ENCODE results near the gene PSME4. TPM values are rescaled to one million over a fixed set of nuclear protein-coding genes. Genes with fewer than 3 reads are reported as not detected.

Gene PSME4
- total and polyA plus RNA-seq, 4 donors = 15.4 to 52.8 (median 28.4) TPM

- no peak for DNase-seq (ENCODE audit: low spot score)
- H3K27ac ChIP-seq (ENCODE audit: low read depth in 1 of 2, low read length in 2 of 2) = peak overlapping the region in 1 of 2 donors; percentile 27
- peaks cover 3 to 13% (median 11%) of the 10 kb centered on the region in 4 donors for H3K36me3 ChIP-seq (ENCODE audit: control insufficient read depth in 4 of 4, insufficient read depth in 3 of 4, low read depth in 1 of 4, low read length in 3 of 4)
- no peaks in the 10 kb centered on the region for H3K27me3 ChIP-seq (ENCODE audit: control insufficient read depth in 4 of 4, insufficient read depth in 4 of 4, low read length in 3 of 4)
- H3K9ac ChIP-seq (ENCODE audit: low read depth in 1 of 2, low read length in 2 of 2) = no peak overlapping the region
- TF ChIP-seq RXRA (IDR thresholded peaks at IDR 0.05) (peak in 1 of 2 donors; percentile 34), HNF4A (conservative IDR thresholded peaks at IDR 0.05) (peak; percentile 47 to 69), SP1 (IDR thresholded peaks at IDR 0.05) (peak; percentile 21), RAD21 (IDR thresholded peaks at IDR 0.05) (no peak), FOXA1 (IDR thresholded peaks at IDR 0.05) (no peak), EGR1 (IDR thresholded peaks at IDR 0.05; ENCODE audit: low read depth in 2 of 2) (no peak), HNF4G (IDR thresholded peaks at IDR 0.05) (peak; percentile 24)
- H3K4me1 ChIP-seq (ENCODE audit: control insufficient read depth in 4 of 4, insufficient read depth in 4 of 4, low read length in 3 of 4) = peaks cover 0 to 9% (median 6%) of the 10 kb centered on the region in 4 donors
- no peaks in the 10 kb centered on the region for H3K9me3 ChIP-seq (ENCODE audit: control insufficient read depth in 4 of 4, low read length in 3 of 4)
- no peak overlapping the region for H3K4me3 ChIP-seq (ENCODE audit: low read depth in 1 of 3, low read length in 3 of 3)
- WGBS = 47% methylated on average over 3 of the region's 3 CpGs
Observed at GRCh38 chr2:53818854-53819435, 151.8 kb downstream of the PSME4 start.

Small RNA genes within 50 kb of the gene (small RNA-seq; reads per million reads assigned to genes)
- gene MIR3682 = not detected

Other genes with a start within 250 kb of the PSME4 start
- 1 to 10 TPM; 2.6 to 7.0 TPM for gene CHAC2, start 203.2 kb downstream of the PSME4 start, total RNA-seq
- gene CHAC2, start 203.2 kb downstream of the PSME4 start, polyA plus RNA-seq = 1 to 10 TPM; 3.1 to 5.6 TPM
- 10 to 100 TPM; 12.8 to 13.6 TPM for gene ASB3, start 184.0 kb downstream of the PSME4 start, total RNA-seq
- gene ASB3, start 184.0 kb downstream of the PSME4 start, polyA plus RNA-seq = 1 to 10 TPM; 2.7 to 4.6 TPM
- gene ERLEC1, start 183.9 kb downstream of the PSME4 start, total RNA-seq = 10 to 100 TPM; 28.8 to 30.1 TPM
- 10 to 100 TPM; 30.6 to 32.0 TPM for gene ERLEC1, start 183.9 kb downstream of the PSME4 start, polyA plus RNA-seq
- 1 to 10 TPM; 2.5 to 5.4 TPM for gene GPR75, start 111.0 kb downstream of the PSME4 start, total RNA-seq
- gene GPR75, start 111.0 kb downstream of the PSME4 start, polyA plus RNA-seq = under 1 TPM; 0.21 to 0.35 TPM
- 10 to 100 TPM; 13.1 to 14.4 TPM for gene ACYP2, start 144.6 kb upstream of the PSME4 start, total RNA-seq
- 10 to 100 TPM; 16.4 to 44.3 TPM for gene ACYP2, start 144.6 kb upstream of the PSME4 start, polyA plus RNA-seq

Data from liver (tissue), 10 donors.